Vagina (tissue), 2 donors: Measurements from ENCODE around the gene RUBCN.
"Not testable (repeated sequence)": the region's sequence is repeated elsewhere in the genome, so short reads cannot be mapped to it uniquely, and the experiment has no call there.

Experiments
- POLR2A ChIP-seq, 2 donors: fragments of 450-650 bp; IDR thresholded peaks; one replicate each; pipeline ENCODE4 v1.6.1; 2017; ENCODE audit warnings: antibody characterized with exemption in 2 of 2, mild to moderate bottlenecking in 2 of 2, moderate library complexity in 2 of 2
- POLR2AphosphoS5 ChIP-seq, 2 donors: sonication (generic); formaldehyde crosslinking; IDR thresholded peaks; one replicate each; pipeline ENCODE4 v1.9.0; 2017; ENCODE audit warnings: antibody characterized with exemption in 2 of 2, mild to moderate bottlenecking in 2 of 2, low read depth in 1 of 2; ENCODE audit not compliant: insufficient read depth in 1 of 2
- TF ChIP-seq, protein P1 (sequence below), 3 experiments: fragments of 450-650 bp in 2 of 3; fragments of 200-600 bp in 1 of 3; sonication (generic) in 1 of 3; IDR thresholded peaks; one replicate each; pipeline ENCODE4 v1.5.1; 2017 to 2019; ENCODE audit warnings: antibody characterized with exemption in 3 of 3, mild to moderate bottlenecking in 2 of 3, moderate library complexity in 2 of 3

- TF ChIP-seq, protein P1, sequence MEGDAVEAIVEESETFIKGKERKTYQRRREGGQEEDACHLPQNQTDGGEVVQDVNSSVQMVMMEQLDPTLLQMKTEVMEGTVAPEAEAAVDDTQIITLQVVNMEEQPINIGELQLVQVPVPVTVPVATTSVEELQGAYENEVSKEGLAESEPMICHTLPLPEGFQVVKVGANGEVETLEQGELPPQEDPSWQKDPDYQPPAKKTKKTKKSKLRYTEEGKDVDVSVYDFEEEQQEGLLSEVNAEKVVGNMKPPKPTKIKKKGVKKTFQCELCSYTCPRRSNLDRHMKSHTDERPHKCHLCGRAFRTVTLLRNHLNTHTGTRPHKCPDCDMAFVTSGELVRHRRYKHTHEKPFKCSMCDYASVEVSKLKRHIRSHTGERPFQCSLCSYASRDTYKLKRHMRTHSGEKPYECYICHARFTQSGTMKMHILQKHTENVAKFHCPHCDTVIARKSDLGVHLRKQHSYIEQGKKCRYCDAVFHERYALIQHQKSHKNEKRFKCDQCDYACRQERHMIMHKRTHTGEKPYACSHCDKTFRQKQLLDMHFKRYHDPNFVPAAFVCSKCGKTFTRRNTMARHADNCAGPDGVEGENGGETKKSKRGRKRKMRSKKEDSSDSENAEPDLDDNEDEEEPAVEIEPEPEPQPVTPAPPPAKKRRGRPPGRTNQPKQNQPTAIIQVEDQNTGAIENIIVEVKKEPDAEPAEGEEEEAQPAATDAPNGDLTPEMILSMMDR (IDR thresholded peaks at IDR 0.05): not testable (repeated sequence)
- TF ChIP-seq POLR2A (IDR thresholded peaks at IDR 0.05); POLR2AphosphoS5 (IDR thresholded peaks at IDR 0.05; ENCODE audit: insufficient read depth in 1 of 2, low read depth in 1 of 2): not testable (repeated sequence)
Observed at GRCh38 chr3:197664414-197665141, 72.1 kb downstream of the RUBCN start.
